ENCODE data around the gene KIF1B.

Gene KIF1B

GRCh38 chr1:10178597-10179405 is 31.6 kb upstream of the KIF1B start:
- Histone ChIP-seq H3K4me1 (ENCODE audit: control insufficient read depth, insufficient read depth, low read length) (no peaks in the 10 kb centered on the region), H3K4me3 (ENCODE audit: low read depth, low read length) (no peak overlapping the region), H3K27ac (ENCODE audit: extremely low read depth, low read depth, low read length) (no peak overlapping the region), H3K9me3 (ENCODE audit: control insufficient read depth, insufficient read depth, low read depth, low read length) (no peaks in the 10 kb centered on the region), H3K36me3 (ENCODE audit: control insufficient read depth in 2 of 2, insufficient read depth in 1 of 2, low read length in 2 of 2) (peaks cover 4 to 45% of the 10 kb centered on the region in 2 experiments; a peak in 2 of 3 replicates)
- CTCF ChIA-PET = interaction anchor here (0.6 to 1.6 kb wide), 4 partner anchors 9 to 235 kb away, joined by 3 to 5 read pairs (median 4); partner anchors contain the start of genes KIF1B, LZIC and NMNAT1
- TF ChIP-seq ZNF362 (tag by site-specific recombination; IDR thresholded peaks at IDR 0.05) = no peak
- TF ChIP-seq ZNF561 (tag by site-specific recombination; IDR thresholded peaks at IDR 0.05; ENCODE audit: borderline replicate concordance) = no peak
- no peak for TF ChIP-seq ZNF555 (tag by site-specific recombination; conservative IDR thresholded peaks at IDR 0.05)
- TF ChIP-seq ZNF391 (tag by site-specific recombination; IDR thresholded peaks at IDR 0.05; ENCODE audit: borderline replicate concordance, low read depth) = no peak
- no peak for TF ChIP-seq ZNF221 (tag by site-specific recombination; IDR thresholded peaks at IDR 0.05; ENCODE audit: borderline replicate concordance)
- POLR2A ChIA-PET = no interaction called here

- POLR2A ChIA-PET = no interaction called here
Observed at GRCh38 chr1:10179406-10180091, 30.8 kb upstream of the KIF1B start.

More at GRCh38 chr1:10179406-10180091, 30.8 kb upstream of the KIF1B start:
- no peak overlapping the region for H3K4me3 ChIP-seq (ENCODE audit: low read depth, low read length)
- peaks cover 4 to 44% of the 10 kb centered on the region in 2 experiments; a peak in 2 of 3 replicates for H3K36me3 ChIP-seq (ENCODE audit: control insufficient read depth in 2 of 2, insufficient read depth in 1 of 2, low read length in 2 of 2)
- TF ChIP-seq ZNF366 (tag by site-specific recombination; conservative IDR thresholded peaks at IDR 0.05) (no peak), ZNF37A (tag by site-specific recombination; IDR thresholded peaks at IDR 0.05) (no peak), SCRT2 (tag by site-specific recombination; IDR thresholded peaks at IDR 0.05) (no peak), ZNF184 (tag by site-specific recombination; IDR thresholded peaks at IDR 0.05) (no peak), ZNF626 (tag by site-specific recombination; IDR thresholded peaks at IDR 0.05) (no peak), ZNF23 (tag by site-specific recombination; IDR thresholded peaks at IDR 0.05; ENCODE audit: borderline replicate concordance) (no peak), HOXD13 (CRISPR knock-in tag; IDR thresholded peaks at IDR 0.05; ENCODE audit: borderline replicate concordance) (no peak), PRDM1 (tag by site-specific recombination; IDR thresholded peaks at IDR 0.05) (no peak), ZNF791 (tag by site-specific recombination; IDR thresholded peaks at IDR 0.05) (no peak), ZNF416 (tag by site-specific recombination; IDR thresholded peaks at IDR 0.05) (no peak), ZNF623 (tag by site-specific recombination; IDR thresholded peaks at IDR 0.05) (no peak), ZNF768 (tag by site-specific recombination; IDR thresholded peaks at IDR 0.05) (no peak), ZBTB20 (tag by site-specific recombination; IDR thresholded peaks at IDR 0.05) (no peak), ZNF214 (tag by site-specific recombination; IDR thresholded peaks at IDR 0.05; ENCODE audit: borderline replicate concordance) (no peak)
- TF ChIP-seq, protein P1, sequence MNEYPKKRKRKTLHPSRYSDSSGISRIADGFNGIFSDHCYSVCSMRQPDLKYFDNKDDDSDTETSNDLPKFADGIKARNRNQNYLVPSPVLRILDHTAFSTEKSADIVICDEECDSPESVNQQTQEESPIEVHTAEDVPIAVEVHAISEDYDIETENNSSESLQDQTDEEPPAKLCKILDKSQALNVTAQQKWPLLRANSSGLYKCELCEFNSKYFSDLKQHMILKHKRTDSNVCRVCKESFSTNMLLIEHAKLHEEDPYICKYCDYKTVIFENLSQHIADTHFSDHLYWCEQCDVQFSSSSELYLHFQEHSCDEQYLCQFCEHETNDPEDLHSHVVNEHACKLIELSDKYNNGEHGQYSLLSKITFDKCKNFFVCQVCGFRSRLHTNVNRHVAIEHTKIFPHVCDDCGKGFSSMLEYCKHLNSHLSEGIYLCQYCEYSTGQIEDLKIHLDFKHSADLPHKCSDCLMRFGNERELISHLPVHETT (tag by site-specific recombination; IDR thresholded peaks at IDR 0.05) = no peak
- TF ChIP-seq, protein P2, sequence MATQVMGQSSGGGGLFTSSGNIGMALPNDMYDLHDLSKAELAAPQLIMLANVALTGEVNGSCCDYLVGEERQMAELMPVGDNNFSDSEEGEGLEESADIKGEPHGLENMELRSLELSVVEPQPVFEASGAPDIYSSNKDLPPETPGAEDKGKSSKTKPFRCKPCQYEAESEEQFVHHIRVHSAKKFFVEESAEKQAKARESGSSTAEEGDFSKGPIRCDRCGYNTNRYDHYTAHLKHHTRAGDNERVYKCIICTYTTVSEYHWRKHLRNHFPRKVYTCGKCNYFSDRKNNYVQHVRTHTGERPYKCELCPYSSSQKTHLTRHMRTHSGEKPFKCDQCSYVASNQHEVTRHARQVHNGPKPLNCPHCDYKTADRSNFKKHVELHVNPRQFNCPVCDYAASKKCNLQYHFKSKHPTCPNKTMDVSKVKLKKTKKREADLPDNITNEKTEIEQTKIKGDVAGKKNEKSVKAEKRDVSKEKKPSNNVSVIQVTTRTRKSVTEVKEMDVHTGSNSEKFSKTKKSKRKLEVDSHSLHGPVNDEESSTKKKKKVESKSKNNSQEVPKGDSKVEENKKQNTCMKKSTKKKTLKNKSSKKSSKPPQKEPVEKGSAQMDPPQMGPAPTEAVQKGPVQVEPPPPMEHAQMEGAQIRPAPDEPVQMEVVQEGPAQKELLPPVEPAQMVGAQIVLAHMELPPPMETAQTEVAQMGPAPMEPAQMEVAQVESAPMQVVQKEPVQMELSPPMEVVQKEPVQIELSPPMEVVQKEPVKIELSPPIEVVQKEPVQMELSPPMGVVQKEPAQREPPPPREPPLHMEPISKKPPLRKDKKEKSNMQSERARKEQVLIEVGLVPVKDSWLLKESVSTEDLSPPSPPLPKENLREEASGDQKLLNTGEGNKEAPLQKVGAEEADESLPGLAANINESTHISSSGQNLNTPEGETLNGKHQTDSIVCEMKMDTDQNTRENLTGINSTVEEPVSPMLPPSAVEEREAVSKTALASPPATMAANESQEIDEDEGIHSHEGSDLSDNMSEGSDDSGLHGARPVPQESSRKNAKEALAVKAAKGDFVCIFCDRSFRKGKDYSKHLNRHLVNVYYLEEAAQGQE (tag by site-specific recombination; IDR thresholded peaks at IDR 0.05) = no peak
- TF ChIP-seq, protein P3, sequence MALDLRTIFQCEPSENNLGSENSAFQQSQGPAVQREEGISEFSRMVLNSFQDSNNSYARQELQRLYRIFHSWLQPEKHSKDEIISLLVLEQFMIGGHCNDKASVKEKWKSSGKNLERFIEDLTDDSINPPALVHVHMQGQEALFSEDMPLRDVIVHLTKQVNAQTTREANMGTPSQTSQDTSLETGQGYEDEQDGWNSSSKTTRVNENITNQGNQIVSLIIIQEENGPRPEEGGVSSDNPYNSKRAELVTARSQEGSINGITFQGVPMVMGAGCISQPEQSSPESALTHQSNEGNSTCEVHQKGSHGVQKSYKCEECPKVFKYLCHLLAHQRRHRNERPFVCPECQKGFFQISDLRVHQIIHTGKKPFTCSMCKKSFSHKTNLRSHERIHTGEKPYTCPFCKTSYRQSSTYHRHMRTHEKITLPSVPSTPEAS (tag by site-specific recombination; IDR thresholded peaks at IDR 0.05) = no peak
- TF ChIP-seq, protein P4, sequence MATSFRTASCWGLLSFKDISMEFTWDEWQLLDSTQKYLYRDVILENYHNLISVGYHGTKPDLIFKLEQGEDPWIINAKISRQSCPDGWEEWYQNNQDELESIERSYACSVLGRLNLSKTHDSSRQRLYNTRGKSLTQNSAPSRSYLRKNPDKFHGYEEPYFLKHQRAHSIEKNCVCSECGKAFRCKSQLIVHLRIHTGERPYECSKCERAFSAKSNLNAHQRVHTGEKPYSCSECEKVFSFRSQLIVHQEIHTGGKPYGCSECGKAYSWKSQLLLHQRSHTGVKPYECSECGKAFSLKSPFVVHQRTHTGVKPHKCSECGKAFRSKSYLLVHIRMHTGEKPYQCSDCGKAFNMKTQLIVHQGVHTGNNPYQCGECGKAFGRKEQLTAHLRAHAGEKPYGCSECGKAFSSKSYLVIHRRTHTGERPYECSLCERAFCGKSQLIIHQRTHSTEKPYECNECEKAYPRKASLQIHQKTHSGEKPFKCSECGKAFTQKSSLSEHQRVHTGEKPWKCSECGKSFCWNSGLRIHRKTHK (tag by site-specific recombination; IDR thresholded peaks at IDR 0.05) = no peak
- H3K4me1 ChIP-seq (ENCODE audit: control insufficient read depth, insufficient read depth, low read length) = no peaks in the 10 kb centered on the region
- CTCF ChIA-PET = interaction anchor here (1.6 kb wide), 1 partner anchor 30 kb away, joined by 5 read pairs; the partner anchor contains the start of gene KIF1B
- no peak overlapping the region for H3K27ac ChIP-seq (ENCODE audit: extremely low read depth, low read depth, low read length)
- H3K9me3 ChIP-seq (ENCODE audit: control insufficient read depth, insufficient read depth, low read depth, low read length) = no peaks in the 10 kb centered on the region
